ENCODE data around the gene CRTAC1. TPM values are rescaled to one million over a fixed set of nuclear protein-coding genes. Genes with fewer than 3 reads are reported as not detected.

Gene CRTAC1
- total RNA-seq, 4 donors from 2014 or later = 0.41 to 0.79 TPM; not detected in 2

- in situ Hi-C loops (cut with MboI; ENCODE audit: low pct_ligation_motif_present in 1 of 4, low pct_unique_long_range_greater_than_20kb in 1 of 4, low sequenced_read_pairs in 3 of 4) = no loop called here
- Histone ChIP-seq H3K4me3 (no peak overlapping the region), H3K9me3 (no peaks in the 10 kb centered on the region), H3K27me3 (peaks cover 16% of the 10 kb centered on the region), H3K27ac (no peak overlapping the region), H3K4me1 (no peaks in the 10 kb centered on the region), H3K36me3 (no peaks in the 10 kb centered on the region)
- no peak for DNase-seq
- TF ChIP-seq POLR2AphosphoS5 (IDR thresholded peaks at IDR 0.05) (no peak), POLR2A (IDR thresholded peaks at IDR 0.05) (no peak), EP300 (IDR thresholded peaks at IDR 0.05; ENCODE audit: low read depth) (no peak)
- TF ChIP-seq, protein P1, sequence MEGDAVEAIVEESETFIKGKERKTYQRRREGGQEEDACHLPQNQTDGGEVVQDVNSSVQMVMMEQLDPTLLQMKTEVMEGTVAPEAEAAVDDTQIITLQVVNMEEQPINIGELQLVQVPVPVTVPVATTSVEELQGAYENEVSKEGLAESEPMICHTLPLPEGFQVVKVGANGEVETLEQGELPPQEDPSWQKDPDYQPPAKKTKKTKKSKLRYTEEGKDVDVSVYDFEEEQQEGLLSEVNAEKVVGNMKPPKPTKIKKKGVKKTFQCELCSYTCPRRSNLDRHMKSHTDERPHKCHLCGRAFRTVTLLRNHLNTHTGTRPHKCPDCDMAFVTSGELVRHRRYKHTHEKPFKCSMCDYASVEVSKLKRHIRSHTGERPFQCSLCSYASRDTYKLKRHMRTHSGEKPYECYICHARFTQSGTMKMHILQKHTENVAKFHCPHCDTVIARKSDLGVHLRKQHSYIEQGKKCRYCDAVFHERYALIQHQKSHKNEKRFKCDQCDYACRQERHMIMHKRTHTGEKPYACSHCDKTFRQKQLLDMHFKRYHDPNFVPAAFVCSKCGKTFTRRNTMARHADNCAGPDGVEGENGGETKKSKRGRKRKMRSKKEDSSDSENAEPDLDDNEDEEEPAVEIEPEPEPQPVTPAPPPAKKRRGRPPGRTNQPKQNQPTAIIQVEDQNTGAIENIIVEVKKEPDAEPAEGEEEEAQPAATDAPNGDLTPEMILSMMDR (IDR thresholded peaks at IDR 0.05) = no peak
- intact Hi-C loops (cut with DNase I; ENCODE audit: low total_unique reads) = no loop called here
- 63 to 64% methylated on average over 4 of the region's 4 CpGs for WGBS, 2 donors (ENCODE audit: low coverage in 1 of 2)
These were observed 99.4 kb downstream of the CRTAC1 start for GRCh38 chr10:97931041-97931440.

DNA sequence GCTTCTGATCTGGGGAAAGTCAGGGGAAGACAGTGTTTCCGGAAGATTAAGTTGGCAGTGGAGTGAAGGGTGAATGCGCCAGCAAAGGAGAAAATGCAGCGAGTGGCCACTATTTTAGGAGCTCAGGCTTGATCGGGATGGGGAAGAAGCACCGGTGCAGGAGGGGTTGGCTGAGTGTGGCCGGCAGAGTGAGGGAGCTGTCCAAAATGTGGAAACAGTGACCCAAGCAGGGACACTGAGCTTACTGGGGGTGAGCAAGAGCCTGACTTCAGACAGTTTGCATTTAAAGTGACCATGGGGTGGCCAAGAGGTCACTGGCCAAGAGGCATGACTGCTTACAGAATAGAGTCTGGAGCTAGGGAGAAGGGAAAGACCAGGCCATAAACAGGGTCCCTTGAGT is 101.5 kb downstream of the CRTAC1 start:
- no peak for DNase-seq
- TF ChIP-seq, protein P1 (IDR thresholded peaks at IDR 0.05) = no peak
- no peak for TF ChIP-seq POLR2AphosphoS5 (IDR thresholded peaks at IDR 0.05)
- no peak for TF ChIP-seq POLR2A (IDR thresholded peaks at IDR 0.05)
- TF ChIP-seq EP300 (IDR thresholded peaks at IDR 0.05; ENCODE audit: low read depth) = no peak
- no peaks in the 10 kb centered on the region for H3K9me3 ChIP-seq
- intact Hi-C loops (cut with DNase I; ENCODE audit: low total_unique reads) (no loop called here), in situ Hi-C loops (cut with MboI; ENCODE audit: low pct_ligation_motif_present in 1 of 4, low pct_unique_long_range_greater_than_20kb in 1 of 4, low sequenced_read_pairs in 3 of 4) (no loop called here)
- peaks cover 21% of the 10 kb centered on the region for H3K27me3 ChIP-seq
- no peaks in the 10 kb centered on the region for H3K4me1 ChIP-seq
- no peak overlapping the region for H3K4me3 ChIP-seq
- no peak overlapping the region for H3K27ac ChIP-seq
- 57 to 64% methylated on average over 5 to 6 of the region's 6 CpGs for WGBS, 2 donors (ENCODE audit: low coverage in 1 of 2)
- no peaks in the 10 kb centered on the region for H3K36me3 ChIP-seq

DNA sequence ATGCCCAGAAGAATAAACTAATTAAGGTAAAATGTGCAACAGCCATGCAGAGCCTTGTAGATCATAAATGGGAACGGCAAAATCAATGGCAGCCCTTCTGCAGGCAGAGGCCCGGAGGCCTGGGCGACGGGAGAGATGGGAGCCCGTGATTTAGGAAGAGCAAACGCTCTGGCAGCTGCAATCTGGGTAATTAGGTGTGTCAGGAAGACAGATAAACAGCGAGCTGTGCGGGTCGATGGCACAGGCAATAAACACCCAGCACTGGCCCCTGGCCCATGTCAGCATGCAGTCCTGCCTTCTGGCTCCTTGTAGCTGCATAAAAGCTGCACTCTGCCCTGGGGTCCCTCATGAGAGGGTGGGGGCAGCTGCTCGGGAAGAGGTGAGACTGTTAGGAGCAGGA is 102.8 kb downstream of the CRTAC1 start:
- DNase-seq = no peak
- intact Hi-C loops (cut with DNase I; ENCODE audit: low total_unique reads) = no loop called here
- Histone ChIP-seq H3K9me3 (no peaks in the 10 kb centered on the region), H3K27ac (no peak overlapping the region), H3K27me3 (peaks cover 21% of the 10 kb centered on the region), H3K4me1 (no peaks in the 10 kb centered on the region), H3K4me3 (no peak overlapping the region), H3K36me3 (no peaks in the 10 kb centered on the region)
- no peak for TF ChIP-seq POLR2AphosphoS5 (IDR thresholded peaks at IDR 0.05)
- no peak for TF ChIP-seq POLR2A (IDR thresholded peaks at IDR 0.05)
- TF ChIP-seq EP300 (IDR thresholded peaks at IDR 0.05; ENCODE audit: low read depth) = no peak
- TF ChIP-seq, protein P1 (IDR thresholded peaks at IDR 0.05) = no peak
- WGBS, 2 donors (ENCODE audit: low coverage in 1 of 2) = 7 to 20% methylated on average over 9 to 10 of the region's 10 CpGs
- in situ Hi-C loops (cut with MboI; ENCODE audit: low pct_ligation_motif_present in 1 of 4, low pct_unique_long_range_greater_than_20kb in 1 of 4, low sequenced_read_pairs in 3 of 4) = no loop called here

DNA sequence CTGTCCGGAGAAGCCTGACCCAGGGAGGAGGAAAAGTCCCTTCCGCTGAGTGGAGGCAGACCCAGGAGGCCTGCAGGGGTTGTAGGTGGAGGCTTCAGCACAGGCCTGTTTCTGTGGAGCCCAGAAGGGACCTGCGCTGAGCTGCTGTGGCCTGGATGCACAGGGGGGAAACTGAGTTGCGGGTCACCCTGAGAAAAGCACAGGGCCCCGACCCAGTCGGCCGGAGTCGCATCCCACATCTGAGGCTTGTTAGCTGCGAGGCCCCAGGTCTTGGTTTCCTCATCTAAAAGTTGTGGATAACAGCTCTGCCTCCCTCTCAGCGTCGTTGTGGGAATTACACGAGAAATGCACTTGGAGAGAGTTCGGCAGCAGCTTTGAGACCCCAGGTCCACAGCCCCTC is 104.4 kb downstream of the CRTAC1 start:
- WGBS, 2 donors (ENCODE audit: low coverage in 1 of 2) = 92% methylated on average over 13 of the region's 13 CpGs; no CpG with 5 or more reads in 1 of the 2 donors
- intact Hi-C loops (cut with DNase I; ENCODE audit: low total_unique reads) (no loop called here), in situ Hi-C loops (cut with MboI; ENCODE audit: low pct_ligation_motif_present in 1 of 4, low pct_unique_long_range_greater_than_20kb in 1 of 4, low sequenced_read_pairs in 3 of 4) (no loop called here)

More for the DNA sequence above, 104.4 kb downstream of the CRTAC1 start:
- DNase-seq = no peak
- TF ChIP-seq EP300 (IDR thresholded peaks at IDR 0.05; ENCODE audit: low read depth) (no peak), POLR2A (IDR thresholded peaks at IDR 0.05) (no peak), POLR2AphosphoS5 (IDR thresholded peaks at IDR 0.05) (no peak)
- TF ChIP-seq, protein P1 (IDR thresholded peaks at IDR 0.05) = no peak
- H3K36me3 ChIP-seq = no peaks in the 10 kb centered on the region
- H3K4me3 ChIP-seq = no peak overlapping the region
- H3K27me3 ChIP-seq = peaks cover 21% of the 10 kb centered on the region
- H3K9me3 ChIP-seq = no peaks in the 10 kb centered on the region
- no peaks in the 10 kb centered on the region for H3K4me1 ChIP-seq
- H3K27ac ChIP-seq = no peak overlapping the region

Data from transverse colon (tissue), 4 donors.